WTC11 (cell line): Measurements from ENCODE around the gene CDCA5. TPM values are rescaled to one million over a fixed set of nuclear protein-coding genes. Genes with fewer than 3 reads are reported as not detected.

Experiments
- ATAC-seq: fragments of 200-7000 bp; cut with Tn5 transposase; 2 replicates; pipeline ENCODE4 v1.10.0; 2021; ENCODE audit warnings: mild to moderate bottlenecking, moderate library complexity
- CTCF ChIA-PET: fragments of 300-600 bp; sonication (Branson Sonifier 250); formaldehyde crosslinking; loops from one replicate; lab custom pipeline; 2021; ENCODE audit warnings: antibody characterized with exemption; lab: Charles Lee
- POLR2A ChIA-PET: fragments of 350-600 bp; sonication (Branson Sonifier 250); formaldehyde crosslinking; loops from one replicate; lab custom pipeline; 2021; ENCODE audit warnings: antibody characterized with exemption; lab: Charles Lee
- DNase-seq: peaks from one replicate; pipeline ENCODE4 v3.0.0; 2021; ENCODE audit warnings: low spot score
- H3K27ac Mint-ChIP-seq: 2 replicates; pipeline ENCODE4 v1.8.0; 2021; ENCODE audit warnings: mixed read lengths
- H3K27me3 Mint-ChIP-seq: 2 replicates; pipeline ENCODE4 v1.8.0; 2021; ENCODE audit warnings: low read depth, mild to moderate bottlenecking, moderate library complexity, mixed read lengths
- H3K36me3 Mint-ChIP-seq: 2 replicates; pipeline ENCODE4 v1.8.0; 2021; ENCODE audit warnings: mixed read lengths
- H3K4me1 Mint-ChIP-seq: 2 replicates; pipeline ENCODE4 v1.8.0; 2022; ENCODE audit warnings: mixed read lengths
- H3K4me3 Mint-ChIP-seq: 2 replicates; pipeline ENCODE4 v1.8.0; 2021; ENCODE audit warnings: mild to moderate bottlenecking, moderate library complexity, mixed read lengths
- H3K9me3 Mint-ChIP-seq: 2 replicates; pipeline ENCODE4 v1.8.0; 2021; ENCODE audit warnings: mixed read lengths
- AR ChIP-seq: fragments of 250-450 bp; sonication (Bioruptor Pico); IDR thresholded peaks from 2 replicates; pipeline ENCODE4 v1.9.0; 2021; ENCODE audit warnings: mild to moderate bottlenecking
- ARID4B ChIP-seq: sonication (generic); formaldehyde crosslinking; IDR thresholded peaks from 2 replicates; pipeline ENCODE4 v1.8.0; 2023; ENCODE audit warnings: missing genetic modification reagents, mild to moderate bottlenecking, borderline replicate concordance
- CREM ChIP-seq: sonication (generic); formaldehyde crosslinking; IDR thresholded peaks from 2 replicates; pipeline ENCODE4 v1.8.1; 2022; ENCODE audit warnings: mild to moderate bottlenecking, missing genetic modification reagents, moderate library complexity
- CTCF ChIP-seq: fragments of 200-600 bp; IDR thresholded peaks from 2 replicates; pipeline ENCODE4 v1.8.0; 2022; ENCODE audit warnings: antibody characterized with exemption
- E2F4 ChIP-seq: sonication (generic); formaldehyde crosslinking; IDR thresholded peaks from 2 replicates; pipeline ENCODE4 v1.8.1; 2022; ENCODE audit warnings: low read depth, mild to moderate bottlenecking, moderate library complexity, missing genetic modification reagents, borderline replicate concordance
- ETV6 ChIP-seq: sonication (generic); formaldehyde crosslinking; IDR thresholded peaks from 2 replicates; pipeline ENCODE4 v1.8.1; 2022; ENCODE audit warnings: mild to moderate bottlenecking, missing genetic modification reagents
- IRF2 ChIP-seq: sonication (generic); formaldehyde crosslinking; IDR thresholded peaks from 2 replicates; pipeline ENCODE4 v1.8.0; 2022; ENCODE audit warnings: low read depth, missing genetic modification reagents, borderline replicate concordance
- JUN ChIP-seq: sonication (generic); formaldehyde crosslinking; IDR thresholded peaks from 2 replicates; pipeline ENCODE4 v1.8.0; 2023; ENCODE audit warnings: mild to moderate bottlenecking, missing genetic modification reagents
- NFATC4 ChIP-seq: fragments of 250-450 bp; sonication (Bioruptor Pico); IDR thresholded peaks from 2 replicates; pipeline ENCODE4 v1.9.0; 2021; ENCODE audit warnings: mild to moderate bottlenecking
- SMAD3 ChIP-seq: sonication (generic); formaldehyde crosslinking; IDR thresholded peaks from 2 replicates; pipeline ENCODE4 v1.8.0; 2022; ENCODE audit warnings: missing genetic modification reagents, mild to moderate bottlenecking, borderline replicate concordance
- ZBTB21 ChIP-seq: sonication (generic); formaldehyde crosslinking; IDR thresholded peaks from 2 replicates; pipeline ENCODE4 v1.8.1; 2023; ENCODE audit warnings: mild to moderate bottlenecking, missing genetic modification reagents, borderline replicate concordance
- ZNF232 ChIP-seq: sonication (generic); formaldehyde crosslinking; IDR thresholded peaks from 2 replicates; pipeline ENCODE4 v1.8.0; 2022; ENCODE audit warnings: mild to moderate bottlenecking, missing genetic modification reagents
- ZNF263 ChIP-seq: sonication (generic); formaldehyde crosslinking; IDR thresholded peaks from 2 replicates; pipeline ENCODE4 v1.8.1; 2022; ENCODE audit warnings: low read depth, mild to moderate bottlenecking, moderate library complexity, missing genetic modification reagents
- ZNF396 ChIP-seq: fragments of 250-450 bp; sonication (Bioruptor Pico); IDR thresholded peaks from 2 replicates; pipeline ENCODE4 v1.8.0; 2021; ENCODE audit warnings: mild to moderate bottlenecking, moderate library complexity, borderline replicate concordance
- ZNF423 ChIP-seq: fragments of 250-450 bp; sonication (Bioruptor Pico); IDR thresholded peaks from 2 replicates; pipeline ENCODE4 v2.1.2; 2022; ENCODE audit warnings: mild to moderate bottlenecking, moderate library complexity
- ZNF671 ChIP-seq: fragments of 250-450 bp; sonication (Bioruptor Pico); IDR thresholded peaks from 2 replicates; pipeline ENCODE4 v1.8.0; 2021; ENCODE audit warnings: mild to moderate bottlenecking
- total RNA-seq: library from RNA; stranded (reverse); gene quantifications from 3 replicates; pipeline ENCODE4 v1.2.3, GENCODE V29; 2021
- TF ChIP-seq, protein P1 (sequence below): sonication (generic); formaldehyde crosslinking; IDR thresholded peaks from 2 replicates; pipeline ENCODE4 v1.8.1; 2023; ENCODE audit warnings: mild to moderate bottlenecking, missing genetic modification reagents, moderate library complexity

Gene CDCA5
- total RNA-seq, 1 experiment from 2014 or later: 95.9 TPM

- TF ChIP-seq SMAD3 (no peak), JUN (CRISPR knock-in tag) (no peak), IRF2 (no peak), CTCF (no peak)
- TF ChIP-seq, all 79 proteins: peak for 0
- no peaks in the 10 kb centered on the region for H3K27me3 Mint-ChIP-seq
- POLR2A ChIA-PET: interaction anchor here (0.5 to 2.1 kb wide), 3 partner anchors 13 to 88 kb away, joined by 3 to 9 read pairs (median 6); partner anchors contain the start of genes FAU, MRPL49 and VPS51
- peaks cover 17% of the 10 kb centered on the region for H3K4me1 Mint-ChIP-seq
- no peaks in the 10 kb centered on the region for H3K9me3 Mint-ChIP-seq
- no peak overlapping the region for H3K4me3 Mint-ChIP-seq
- H3K27ac Mint-ChIP-seq: no peak overlapping the region
- no peak for DNase-seq
- H3K36me3 Mint-ChIP-seq: peaks cover 3% of the 10 kb centered on the region; the same call in 1 of the 2 replicates
- no peak for ATAC-seq
- CTCF ChIA-PET: interaction anchor here (0.5 to 4.8 kb wide), 38 partner anchors 11 to 701 kb away, joined by 3 to 104 read pairs (median 6); partner anchors contain the start of genes ARL2, BATF2, CAPN1 and CDCA5
These were observed 25.7 kb upstream of the CDCA5 start for GRCh38 chr11:65109231-65110198.

- DNase-seq: no peak
- H3K4me3 Mint-ChIP-seq: no peak overlapping the region
- H3K27me3 Mint-ChIP-seq: no peaks in the 10 kb centered on the region
- no peaks in the 10 kb centered on the region for H3K9me3 Mint-ChIP-seq
- ChIA-PET CTCF (interaction anchor here (1.5 kb wide), 1 partner anchor 8 kb away, joined by 5 read pairs; the partner anchor contains the start of gene ZNHIT2), POLR2A (no interaction called here)
- no peak for ATAC-seq
- TF ChIP-seq AR (no peak), ZNF232 (CRISPR knock-in tag) (no peak), ZNF423 (CRISPR knock-in tag) (no peak), NFATC4 (CRISPR knock-in tag) (no peak), E2F4 (CRISPR knock-in tag) (no peak), ZNF396 (CRISPR knock-in tag) (no peak), ETV6 (CRISPR knock-in tag) (no peak)
- no peak overlapping the region for H3K27ac Mint-ChIP-seq
- H3K36me3 Mint-ChIP-seq: peaks cover 3% of the 10 kb centered on the region; the same call in 1 of the 2 replicates
- peaks cover 13% of the 10 kb centered on the region for H3K4me1 Mint-ChIP-seq
These were observed 24.8 kb upstream of the CDCA5 start for GRCh38 chr11:65108469-65109123.

DNA sequence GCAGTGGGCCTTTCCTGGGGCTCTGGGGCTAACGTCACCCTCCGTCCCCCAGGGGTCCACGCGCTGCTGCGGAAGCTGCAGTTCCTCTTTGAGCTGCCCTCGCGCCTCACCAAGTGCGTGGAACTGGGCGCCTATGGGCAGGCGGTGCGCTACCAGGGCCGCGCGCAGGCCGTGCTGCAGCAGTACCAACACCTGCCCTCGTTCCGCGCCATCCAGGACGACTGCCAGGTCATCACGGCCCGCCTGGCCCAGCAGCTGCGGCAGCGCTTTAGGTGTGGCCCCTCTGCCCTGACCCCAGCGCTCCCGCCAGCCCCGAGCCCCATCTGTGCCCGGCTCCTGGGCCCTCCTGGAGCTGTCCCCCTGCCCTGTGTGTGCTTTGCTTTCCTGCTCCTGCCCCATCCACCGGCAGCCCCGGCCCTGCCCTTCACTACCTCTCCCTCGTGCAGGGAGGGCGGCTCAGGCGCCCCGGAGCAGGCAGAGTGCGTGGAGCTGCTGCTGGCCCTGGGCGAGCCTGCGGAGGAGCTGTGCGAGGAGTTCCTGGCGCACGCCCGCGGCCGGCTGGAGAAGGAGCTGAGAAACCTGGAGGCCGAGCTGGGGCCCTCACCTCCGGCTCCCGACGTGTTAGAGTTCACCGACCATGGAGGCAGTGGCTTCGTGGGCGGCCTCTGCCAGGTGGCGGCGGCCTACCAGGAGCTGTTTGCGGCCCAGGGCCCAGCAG is 24.1 kb upstream of the CDCA5 start:
- H3K4me3 Mint-ChIP-seq: no peak overlapping the region
- POLR2A ChIA-PET: no interaction called here
- no peak overlapping the region for H3K27ac Mint-ChIP-seq
- no peak for ATAC-seq
- H3K27me3 Mint-ChIP-seq: no peaks in the 10 kb centered on the region
- no peak for DNase-seq
- CTCF ChIA-PET: interaction anchor here (1.5 kb wide), 1 partner anchor 9 kb away, joined by 5 read pairs; the partner anchor contains the start of gene ZNHIT2
- no peaks in the 10 kb centered on the region for H3K9me3 Mint-ChIP-seq
- H3K4me1 Mint-ChIP-seq: peaks cover 7% of the 10 kb centered on the region
- peaks cover 3% of the 10 kb centered on the region; the same call in 1 of the 2 replicates for H3K36me3 Mint-ChIP-seq
- TF ChIP-seq, protein P1, sequence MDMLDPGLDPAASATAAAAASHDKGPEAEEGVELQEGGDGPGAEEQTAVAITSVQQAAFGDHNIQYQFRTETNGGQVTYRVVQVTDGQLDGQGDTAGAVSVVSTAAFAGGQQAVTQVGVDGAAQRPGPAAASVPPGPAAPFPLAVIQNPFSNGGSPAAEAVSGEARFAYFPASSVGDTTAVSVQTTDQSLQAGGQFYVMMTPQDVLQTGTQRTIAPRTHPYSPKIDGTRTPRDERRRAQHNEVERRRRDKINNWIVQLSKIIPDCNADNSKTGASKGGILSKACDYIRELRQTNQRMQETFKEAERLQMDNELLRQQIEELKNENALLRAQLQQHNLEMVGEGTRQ (CRISPR knock-in tag): no peak
- TF ChIP-seq ZBTB21 (CRISPR knock-in tag) (no peak), ARID4B (CRISPR knock-in tag) (no peak), CREM (CRISPR knock-in tag) (no peak), ZNF671 (CRISPR knock-in tag) (no peak), ZNF263 (no peak)
